ENCODE results near the gene C12orf56.
"Not testable (repeated sequence)": the region's sequence is repeated elsewhere in the genome, so short reads cannot be mapped to it uniquely, and the experiment has no call there.

Gene C12orf56

DNA sequence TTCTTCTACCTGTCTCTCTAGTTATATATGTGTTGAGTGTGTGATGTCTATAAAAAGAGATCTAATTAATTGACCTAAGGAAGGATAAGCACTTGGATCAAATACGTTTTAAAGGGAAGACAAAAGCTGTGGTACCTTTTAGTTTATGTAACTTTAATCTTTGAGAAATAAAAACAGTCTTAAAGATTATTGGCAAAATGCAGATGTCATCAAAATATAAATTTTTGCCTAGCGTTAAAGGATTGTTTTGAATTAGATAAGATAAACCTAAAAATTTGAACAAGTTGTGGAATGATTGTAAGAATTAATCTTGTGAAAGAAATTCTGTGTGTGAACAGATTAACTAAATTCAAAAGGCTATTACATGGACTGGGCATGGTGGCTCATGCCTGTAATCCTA, 42.9 kb downstream of the C12orf56 start:
- peaks cover 3% of the 10 kb centered on the region for H3K36me3 Mint-ChIP-seq (ENCODE audit: low read depth)
- no peak overlapping the region for H3K4me3 Mint-ChIP-seq
- TF ChIP-seq, protein P1, sequence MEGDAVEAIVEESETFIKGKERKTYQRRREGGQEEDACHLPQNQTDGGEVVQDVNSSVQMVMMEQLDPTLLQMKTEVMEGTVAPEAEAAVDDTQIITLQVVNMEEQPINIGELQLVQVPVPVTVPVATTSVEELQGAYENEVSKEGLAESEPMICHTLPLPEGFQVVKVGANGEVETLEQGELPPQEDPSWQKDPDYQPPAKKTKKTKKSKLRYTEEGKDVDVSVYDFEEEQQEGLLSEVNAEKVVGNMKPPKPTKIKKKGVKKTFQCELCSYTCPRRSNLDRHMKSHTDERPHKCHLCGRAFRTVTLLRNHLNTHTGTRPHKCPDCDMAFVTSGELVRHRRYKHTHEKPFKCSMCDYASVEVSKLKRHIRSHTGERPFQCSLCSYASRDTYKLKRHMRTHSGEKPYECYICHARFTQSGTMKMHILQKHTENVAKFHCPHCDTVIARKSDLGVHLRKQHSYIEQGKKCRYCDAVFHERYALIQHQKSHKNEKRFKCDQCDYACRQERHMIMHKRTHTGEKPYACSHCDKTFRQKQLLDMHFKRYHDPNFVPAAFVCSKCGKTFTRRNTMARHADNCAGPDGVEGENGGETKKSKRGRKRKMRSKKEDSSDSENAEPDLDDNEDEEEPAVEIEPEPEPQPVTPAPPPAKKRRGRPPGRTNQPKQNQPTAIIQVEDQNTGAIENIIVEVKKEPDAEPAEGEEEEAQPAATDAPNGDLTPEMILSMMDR (IDR thresholded peaks at IDR 0.05; ENCODE audit: unreplicated experiment in 3 of 3) = no peak
- H3K27ac Mint-ChIP-seq = no peak overlapping the region
- peaks cover 31% of the 10 kb centered on the region for H3K9me3 Mint-ChIP-seq
- no peaks in the 10 kb centered on the region for H3K27me3 Mint-ChIP-seq (ENCODE audit: low read depth)
- H3K4me1 Mint-ChIP-seq = no peaks in the 10 kb centered on the region

DNA sequence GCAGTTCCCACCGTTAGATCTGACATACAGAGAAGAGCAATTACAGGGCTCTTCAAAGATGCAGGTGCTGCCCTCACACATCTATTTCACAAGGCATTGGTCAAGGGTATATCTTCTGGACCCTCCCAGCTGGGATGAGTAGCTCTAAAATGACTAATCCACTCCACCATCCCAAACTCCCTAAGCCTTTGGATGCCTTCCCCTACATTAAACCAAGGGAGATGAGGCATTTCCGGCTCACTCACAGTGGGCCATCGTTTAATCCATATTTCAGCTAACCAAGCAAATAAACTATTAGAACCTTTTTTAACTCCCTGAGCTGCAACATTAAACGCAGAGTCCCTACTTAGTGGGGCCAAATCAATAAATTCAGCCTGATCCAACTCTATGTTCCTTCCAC, 45.9 kb downstream of the C12orf56 start:
- H3K27ac Mint-ChIP-seq; H3K36me3 Mint-ChIP-seq (ENCODE audit: low read depth); H3K4me1 Mint-ChIP-seq; H3K27me3 Mint-ChIP-seq (ENCODE audit: low read depth); H3K4me3 Mint-ChIP-seq: not testable (repeated sequence)
- H3K9me3 Mint-ChIP-seq = peaks cover 22% of the 10 kb centered on the region

DNA sequence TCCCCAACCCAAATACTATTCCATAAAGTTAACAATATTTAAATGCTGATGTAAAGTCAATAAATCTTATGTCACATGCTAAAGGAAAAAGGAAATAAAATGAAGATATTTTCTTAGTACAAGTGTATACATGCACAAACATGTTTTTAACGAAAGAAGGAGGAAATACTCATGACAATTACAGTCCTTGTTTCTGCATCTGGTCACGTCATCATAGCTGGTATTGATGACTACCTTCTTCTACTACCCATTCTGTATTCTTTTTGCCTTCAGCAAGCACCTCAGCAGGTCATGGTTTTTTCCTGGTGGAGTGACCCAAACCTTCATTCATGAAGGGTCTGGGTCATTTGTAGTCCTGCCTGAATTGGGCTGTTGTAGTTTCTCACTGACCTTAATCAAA, 50.0 kb downstream of the C12orf56 start:
- not testable (repeated sequence) for H3K9me3 Mint-ChIP-seq; H3K36me3 Mint-ChIP-seq (ENCODE audit: low read depth)

DNA sequence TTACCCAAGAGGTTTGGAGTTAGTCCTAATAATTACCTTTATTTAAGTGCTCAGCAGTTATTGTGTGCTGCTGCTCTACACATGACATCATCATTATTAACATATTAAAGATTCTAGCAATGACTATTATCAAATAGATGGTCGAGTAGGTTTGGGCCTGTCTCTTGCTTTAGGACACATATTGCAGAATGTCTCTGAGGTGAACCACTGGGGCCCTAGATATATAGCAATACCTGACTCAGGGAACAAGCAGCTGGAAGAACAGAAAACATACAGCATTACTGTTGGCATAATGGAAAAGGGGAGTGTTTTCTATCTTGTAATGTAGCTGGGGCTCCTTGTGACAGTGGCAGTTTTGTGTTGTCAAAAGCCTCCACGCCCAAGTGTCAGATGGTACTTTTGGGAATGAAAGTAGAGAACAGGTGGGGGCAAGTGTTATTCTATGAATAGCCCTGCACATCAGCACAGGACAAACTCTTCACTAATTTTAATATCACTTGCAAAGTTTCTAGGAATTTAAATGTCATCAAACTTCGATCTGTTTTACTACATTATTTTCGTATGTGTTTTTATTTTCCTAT, 54.6 kb downstream of the C12orf56 start:
- Mint-ChIP-seq H3K9me3 (no peaks in the 10 kb centered on the region), H3K27ac (peak overlapping the region in 1 of 3 experiments; percentile 17), H3K36me3 (ENCODE audit: low read depth) (no peaks in the 10 kb centered on the region), H3K4me1 (peaks cover 13% of the 10 kb centered on the region), H3K4me3 (no peak overlapping the region), H3K27me3 (ENCODE audit: low read depth) (no peaks in the 10 kb centered on the region)
- TF ChIP-seq, protein P1 (IDR thresholded peaks at IDR 0.05; ENCODE audit: unreplicated experiment in 3 of 3) = no peak

More for the DNA sequence above, 50.0 kb downstream of the C12orf56 start:
- not testable (repeated sequence) for H3K27ac Mint-ChIP-seq; H3K4me3 Mint-ChIP-seq; H3K4me1 Mint-ChIP-seq; H3K27me3 Mint-ChIP-seq (ENCODE audit: low read depth)

DNA sequence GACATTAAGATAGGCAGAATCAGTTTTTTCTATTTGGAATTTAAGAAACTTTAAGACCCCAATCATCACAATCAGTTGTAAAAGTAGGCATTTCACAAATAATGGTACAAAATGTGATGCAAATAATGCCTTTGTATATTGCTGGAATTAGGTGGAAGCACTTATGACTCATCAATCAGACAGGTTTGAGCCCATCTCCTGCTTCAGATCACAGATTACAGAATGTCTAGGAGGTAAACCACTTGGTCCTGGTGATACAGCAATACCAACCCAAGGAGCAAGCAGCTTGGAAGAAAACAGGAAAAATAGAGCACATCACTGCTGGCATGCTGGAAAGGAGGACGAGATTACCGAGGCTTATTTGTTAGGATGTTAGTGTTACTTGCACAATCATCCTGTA, 57.6 kb downstream of the C12orf56 start:
- TF ChIP-seq, protein P1 (IDR thresholded peaks at IDR 0.05; ENCODE audit: unreplicated experiment in 3 of 3) = no peak
- H3K27me3 Mint-ChIP-seq (ENCODE audit: low read depth) = no peaks in the 10 kb centered on the region
- H3K4me1 Mint-ChIP-seq = peaks cover 13% of the 10 kb centered on the region
- H3K36me3 Mint-ChIP-seq (ENCODE audit: low read depth) = no peaks in the 10 kb centered on the region
- H3K27ac Mint-ChIP-seq = no peak overlapping the region
- H3K9me3 Mint-ChIP-seq = peaks cover 2% of the 10 kb centered on the region
- no peak overlapping the region for H3K4me3 Mint-ChIP-seq

DNA sequence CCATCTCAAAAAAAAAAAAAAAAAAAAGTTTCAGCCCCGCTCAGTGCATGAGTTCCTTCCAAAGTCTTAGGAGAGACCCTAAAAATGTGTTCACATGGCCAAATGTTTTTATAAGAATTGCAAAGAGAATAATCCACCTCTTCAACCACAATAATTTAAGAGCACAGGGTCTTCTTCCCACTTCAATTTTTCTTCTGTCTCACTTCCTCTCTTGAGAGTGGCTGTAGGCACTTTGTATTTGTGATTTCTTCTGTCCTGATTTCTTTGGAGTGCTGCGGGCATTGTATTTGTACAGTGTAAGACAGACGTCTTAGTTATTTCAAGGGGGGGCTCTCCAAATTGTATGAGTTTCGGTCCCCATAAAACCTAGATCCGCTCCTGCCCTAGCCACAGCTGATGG, 58.3 kb downstream of the C12orf56 start:
- Mint-ChIP-seq H3K9me3 (peaks cover 2% of the 10 kb centered on the region), H3K36me3 (ENCODE audit: low read depth) (no peaks in the 10 kb centered on the region)

DNA sequence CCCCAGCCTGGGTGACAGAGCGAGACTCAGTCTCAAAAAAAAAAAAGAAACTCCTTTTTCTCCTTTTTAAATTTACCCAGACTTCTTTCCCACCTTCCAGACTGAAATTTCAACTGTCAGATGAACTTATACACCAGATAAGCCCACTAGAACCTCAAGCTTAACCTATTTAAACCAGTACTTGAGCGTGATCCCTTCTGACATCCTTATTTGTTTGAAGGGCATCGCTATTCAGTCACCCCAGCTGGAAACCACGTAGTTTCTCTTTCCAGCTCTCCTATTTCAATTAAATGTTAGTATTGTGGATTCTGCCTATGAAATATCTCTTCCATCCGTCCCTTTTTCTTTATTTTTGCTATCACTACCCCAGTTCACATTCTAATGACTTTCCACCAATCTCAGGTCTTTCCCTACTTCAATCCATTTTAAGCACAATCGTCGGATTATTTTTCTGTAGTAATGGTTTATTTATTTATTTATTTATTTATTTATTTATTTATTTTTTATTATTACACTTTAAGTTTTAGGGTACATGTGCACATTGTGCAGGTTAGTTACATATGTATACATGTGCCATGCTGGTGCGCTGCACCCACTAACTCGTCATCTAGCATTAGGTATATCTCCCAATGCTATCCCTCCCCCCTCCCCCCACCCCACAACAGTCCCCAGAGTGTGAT, 61.4 kb downstream of the C12orf56 start:
- H3K4me3 Mint-ChIP-seq; H3K36me3 Mint-ChIP-seq (ENCODE audit: low read depth); H3K9me3 Mint-ChIP-seq; H3K27ac Mint-ChIP-seq; H3K27me3 Mint-ChIP-seq (ENCODE audit: low read depth); H3K4me1 Mint-ChIP-seq: not testable (repeated sequence)

More for the DNA sequence above, 58.3 kb downstream of the C12orf56 start:
- Mint-ChIP-seq H3K27ac (no peak overlapping the region), H3K4me3 (no peak overlapping the region), H3K27me3 (ENCODE audit: low read depth) (no peaks in the 10 kb centered on the region), H3K4me1 (peaks cover 13% of the 10 kb centered on the region)
- TF ChIP-seq, protein P1 (IDR thresholded peaks at IDR 0.05; ENCODE audit: unreplicated experiment in 3 of 3) = no peak

Data from nephron (organoid).